Effector memory CD8-positive, alpha-beta T cell (primary cell): Measurements from ENCODE around the gene S1PR4.
"Not testable (repeated sequence)": the region's sequence is repeated elsewhere in the genome, so short reads cannot be mapped to it uniquely, and the experiment has no call there.

ENCODE experiments used
- ATAC-seq: fragments of 150-1000 bp; cut with Tn5 transposase; replicated peaks from 2 replicates; pipeline ENCODE4 v1.10.0; 2021; ENCODE audit warnings: mild to moderate bottlenecking, moderate library complexity
- DNase-seq, 3 experiments: peaks; one replicate each; pipeline ENCODE4 v3.0.0; 2021
- H3K27ac Mint-ChIP-seq, 2 donors: one replicate each; pipeline ENCODE4 v1.8.0; 2022; ENCODE audit warnings: mild to moderate bottlenecking in 2 of 2, mixed read lengths in 2 of 2, moderate library complexity in 2 of 2
- H3K27me3 Mint-ChIP-seq, 2 donors: one replicate each; pipeline ENCODE4 v1.8.0; 2022; ENCODE audit warnings: mixed read lengths in 2 of 2
- H3K36me3 Mint-ChIP-seq: one replicate; pipeline ENCODE4 v1.8.0; 2022; ENCODE audit warnings: mild to moderate bottlenecking, moderate library complexity, mixed read lengths; ENCODE audit not compliant: insufficient read depth
- H3K4me1 Mint-ChIP-seq, 2 donors: one replicate each; pipeline ENCODE4 v1.8.0; 2022; ENCODE audit warnings: low read depth in 2 of 2, mixed read lengths in 2 of 2
- H3K4me3 Mint-ChIP-seq, 2 donors: one replicate each; pipeline ENCODE4 v1.8.0; 2022; ENCODE audit warnings: mild to moderate bottlenecking in 2 of 2, mixed read lengths in 2 of 2, moderate library complexity in 2 of 2
- H3K9me3 Mint-ChIP-seq, 2 donors: one replicate each; pipeline ENCODE4 v1.8.0; 2022; ENCODE audit warnings: mixed read lengths in 2 of 2

S1PR4 gene

GRCh38 chr19:3157096-3157845 is 21.3 kb upstream of the S1PR4 start:
- ATAC-seq (no peak), DNase-seq (no peak)
- no peaks in the 10 kb centered on the region for H3K27me3 Mint-ChIP-seq
- peaks cover 0 to 4% of the 10 kb centered on the region in 2 donors for H3K9me3 Mint-ChIP-seq
- no peak overlapping the region for H3K4me3 Mint-ChIP-seq
- no peak overlapping the region for H3K27ac Mint-ChIP-seq
- H3K36me3 Mint-ChIP-seq: peaks cover 10% of the 10 kb centered on the region
- H3K4me1 Mint-ChIP-seq: peaks cover 3 to 9% of the 10 kb centered on the region in 2 donors

- no peak overlapping the region for H3K4me3 Mint-ChIP-seq
- peaks cover 0 to 4% of the 10 kb centered on the region in 2 donors for H3K9me3 Mint-ChIP-seq
- ATAC-seq (no peak), DNase-seq (no peak)
- no peak overlapping the region for H3K27ac Mint-ChIP-seq
- H3K27me3 Mint-ChIP-seq: no peaks in the 10 kb centered on the region
- H3K36me3 Mint-ChIP-seq: peaks cover 17% of the 10 kb centered on the region
- peaks cover 10 to 16% of the 10 kb centered on the region in 2 donors for H3K4me1 Mint-ChIP-seq
Measured at GRCh38 chr19:3159565-3159964, 19.0 kb upstream of the S1PR4 start.

- Mint-ChIP-seq H3K4me3 (no peak overlapping the region), H3K9me3 (peaks cover 0 to 3% of the 10 kb centered on the region in 2 donors), H3K4me1 (peaks cover 10 to 16% of the 10 kb centered on the region in 2 donors), H3K27ac (peak overlapping the region in 1 of 2 donors; percentile 23), H3K27me3 (no peaks in the 10 kb centered on the region), H3K36me3 (peaks cover 17% of the 10 kb centered on the region)
- DNase-seq (no peak), ATAC-seq (no peak)
Measured at GRCh38 chr19:3160219-3160618, 18.4 kb upstream of the S1PR4 start.

- peak overlapping the region in 1 of 2 donors; percentile 81 for H3K27ac Mint-ChIP-seq
- peaks cover 26% of the 10 kb centered on the region for H3K36me3 Mint-ChIP-seq
- ATAC-seq: no peak
Measured at GRCh38 chr19:3161453-3161852, 17.1 kb upstream of the S1PR4 start.

GRCh38 chr19:3162418-3163229 is 15.9 kb upstream of the S1PR4 start:
- no peak for DNase-seq
- no peak overlapping the region for H3K27ac Mint-ChIP-seq
- no peak overlapping the region for H3K4me3 Mint-ChIP-seq
- H3K4me1 Mint-ChIP-seq: peaks cover 12 to 14% of the 10 kb centered on the region in 2 donors
- H3K36me3 Mint-ChIP-seq: peaks cover 31% of the 10 kb centered on the region
- ATAC-seq: no peak
- H3K27me3 Mint-ChIP-seq: no peaks in the 10 kb centered on the region
- peaks cover 0 to 3% of the 10 kb centered on the region in 2 donors for H3K9me3 Mint-ChIP-seq

More at GRCh38 chr19:3161453-3161852, 17.1 kb upstream of the S1PR4 start:
- no peak for DNase-seq
- peaks cover 12 to 15% of the 10 kb centered on the region in 2 donors for H3K4me1 Mint-ChIP-seq
- H3K9me3 Mint-ChIP-seq: peaks cover 0 to 3% of the 10 kb centered on the region in 2 donors
- no peaks in the 10 kb centered on the region for H3K27me3 Mint-ChIP-seq
- H3K4me3 Mint-ChIP-seq: no peak overlapping the region

GRCh38 chr19:3163230-3163886 is 15.2 kb upstream of the S1PR4 start:
- ATAC-seq (peak; percentile 94), DNase-seq (peak; percentile 61 to 71 (median 68))
- Mint-ChIP-seq H3K9me3 (peaks cover 0 to 3% of the 10 kb centered on the region in 2 donors), H3K27ac (no peak overlapping the region), H3K36me3 (peaks cover 31% of the 10 kb centered on the region), H3K4me1 (peaks cover 12% of the 10 kb centered on the region in 2 donors), H3K4me3 (no peak overlapping the region), H3K27me3 (no peaks in the 10 kb centered on the region)

GRCh38 chr19:3163943-3164342 is 14.6 kb upstream of the S1PR4 start:
- H3K36me3 Mint-ChIP-seq: peaks cover 30% of the 10 kb centered on the region

GRCh38 chr19:3167533-3168272 is 10.9 kb upstream of the S1PR4 start:
- peaks cover 12% of the 10 kb centered on the region in 2 donors for H3K4me1 Mint-ChIP-seq

More at GRCh38 chr19:3163943-3164342, 14.6 kb upstream of the S1PR4 start:
- no peak for ATAC-seq
- no peaks in the 10 kb centered on the region for H3K27me3 Mint-ChIP-seq
- no peak for DNase-seq
- H3K4me1 Mint-ChIP-seq: peaks cover 12% of the 10 kb centered on the region in 2 donors
- peaks cover 0 to 3% of the 10 kb centered on the region in 2 donors for H3K9me3 Mint-ChIP-seq
- no peak overlapping the region for H3K27ac Mint-ChIP-seq
- no peak overlapping the region for H3K4me3 Mint-ChIP-seq

GRCh38 chr19:3171894-3172672 is 6.5 kb upstream of the S1PR4 start:
- no peaks in the 10 kb centered on the region for H3K9me3 Mint-ChIP-seq
- H3K4me1 Mint-ChIP-seq: peaks cover 10 to 13% of the 10 kb centered on the region in 2 donors
- H3K27ac Mint-ChIP-seq: peak overlapping the region in 1 of 2 donors; percentile 12
- DNase-seq: no peak
- peaks cover 4% of the 10 kb centered on the region for H3K36me3 Mint-ChIP-seq
- H3K27me3 Mint-ChIP-seq: no peaks in the 10 kb centered on the region
- H3K4me3 Mint-ChIP-seq: no peak overlapping the region
- no peak for ATAC-seq

More at GRCh38 chr19:3167533-3168272, 10.9 kb upstream of the S1PR4 start:
- ATAC-seq (no peak), DNase-seq (no peak)
- H3K27me3 Mint-ChIP-seq: no peaks in the 10 kb centered on the region
- H3K4me3 Mint-ChIP-seq: no peak overlapping the region
- no peak overlapping the region for H3K27ac Mint-ChIP-seq
- H3K36me3 Mint-ChIP-seq: peaks cover 20% of the 10 kb centered on the region
- no peaks in the 10 kb centered on the region for H3K9me3 Mint-ChIP-seq

GRCh38 chr19:3172673-3173000 is 5.9 kb upstream of the S1PR4 start:
- not testable (repeated sequence) for H3K27me3 Mint-ChIP-seq, ATAC-seq, H3K9me3 Mint-ChIP-seq, DNase-seq, H3K4me3 Mint-ChIP-seq, H3K27ac Mint-ChIP-seq, H3K36me3 Mint-ChIP-seq
- peaks cover 13 to 16% of the 10 kb centered on the region in 2 donors for H3K4me1 Mint-ChIP-seq

- ATAC-seq (no peak), DNase-seq (peak; percentile 35 to 49 (median 40))
- H3K27ac Mint-ChIP-seq: peak overlapping the region; percentile 97 to 99
- peak overlapping the region; percentile 86 to 90 for H3K4me3 Mint-ChIP-seq
- H3K4me1 Mint-ChIP-seq: peaks cover 24 to 26% of the 10 kb centered on the region in 2 donors
- no peaks in the 10 kb centered on the region for H3K9me3 Mint-ChIP-seq
- peaks cover 31% of the 10 kb centered on the region for H3K36me3 Mint-ChIP-seq
- H3K27me3 Mint-ChIP-seq: no peaks in the 10 kb centered on the region
Measured at GRCh38 chr19:3175781-3176714, 2.5 kb upstream of the S1PR4 start.
